DMS153 (cell line): ENCODE measurements around the gene ILDR2.

ENCODE experiments used
- DNase-seq: peaks from one replicate; lab custom pipeline; 2025; lab: John Stamatoyannopoulos, UW

ILDR2 gene

DNA sequence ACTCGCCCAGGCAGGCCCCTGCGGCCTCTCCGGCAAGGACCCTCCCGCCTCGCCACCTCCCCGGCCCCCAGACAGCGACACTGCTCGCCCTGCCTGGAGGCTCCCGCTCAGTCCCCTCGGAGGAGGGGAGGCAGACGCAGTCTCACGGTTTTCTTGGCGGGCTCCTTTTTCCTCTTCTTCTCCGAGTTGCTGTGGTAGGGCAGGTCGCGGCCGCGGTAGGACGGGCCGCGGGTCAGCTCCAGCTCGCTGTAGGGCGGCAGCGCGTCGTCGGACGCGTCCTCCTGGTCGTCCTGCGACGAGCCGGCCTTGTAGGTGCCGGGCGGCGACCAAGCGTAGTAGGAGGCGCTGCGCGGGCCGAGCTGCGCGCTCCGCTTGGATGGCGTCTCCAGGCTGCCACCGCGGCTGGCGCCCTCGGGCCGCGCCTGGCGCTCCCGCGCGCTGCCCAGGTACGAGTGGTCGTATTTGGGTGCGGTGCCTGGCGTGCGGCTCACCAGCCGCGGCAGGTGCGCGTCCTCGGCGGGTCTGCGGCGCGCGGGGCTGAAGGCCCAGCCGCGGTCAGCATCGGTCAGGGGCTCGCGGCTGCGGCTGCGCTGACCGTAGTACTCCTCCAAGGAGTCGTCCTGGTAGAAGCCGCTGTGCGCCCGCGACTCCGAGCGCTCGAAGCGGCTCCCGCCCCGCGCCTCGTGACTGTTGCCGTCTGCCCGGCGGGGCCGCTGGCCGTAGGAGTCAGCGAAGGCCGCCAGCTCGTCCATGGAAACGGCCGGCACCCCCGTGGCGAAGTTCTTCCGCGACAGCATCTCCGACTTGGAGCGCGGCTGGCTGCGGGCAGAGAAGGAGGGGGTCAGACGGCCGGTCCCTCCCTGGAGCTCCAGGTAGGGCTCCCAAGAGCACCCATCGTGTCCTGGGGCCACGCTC lies 54.5 kb downstream of the ILDR2 start:
- no peak for DNase-seq

- DNase-seq: no peak
Observed at GRCh38 chr1:166918956-166919316, 56.4 kb downstream of the ILDR2 start.

- DNase-seq: no peak
Observed at GRCh38 chr1:166918088-166918955, 57.0 kb downstream of the ILDR2 start.

- no peak for DNase-seq
Observed at GRCh38 chr1:166915941-166916340, 59.4 kb downstream of the ILDR2 start.

- no peak for DNase-seq
Observed at GRCh38 chr1:166915042-166915441, 60.3 kb downstream of the ILDR2 start.

- DNase-seq: no peak
Observed at GRCh38 chr1:166914111-166914510, 61.2 kb downstream of the ILDR2 start.

DNA sequence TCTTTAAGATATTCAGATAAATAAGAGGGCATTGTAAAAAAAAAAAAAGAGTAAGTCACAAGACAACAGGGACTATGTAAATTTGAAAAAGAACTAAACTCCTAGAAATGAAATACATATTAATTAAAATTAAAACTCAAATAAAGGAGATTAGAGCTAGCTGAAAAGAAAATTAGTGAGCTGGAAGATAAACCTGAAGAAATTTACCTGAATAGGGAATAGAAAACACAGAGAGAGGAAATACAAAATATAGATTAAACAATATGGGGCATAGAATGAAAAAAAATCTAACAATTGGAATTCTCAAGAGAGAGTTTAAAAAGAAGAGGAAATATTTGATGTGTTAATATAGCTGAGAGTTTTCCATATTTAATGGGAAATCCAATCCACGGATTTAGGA lies 63.7 kb downstream of the ILDR2 start:
- no peak for DNase-seq

- DNase-seq: peak; percentile 95
Observed at GRCh38 chr1:166910396-166910994, 64.8 kb downstream of the ILDR2 start.

DNA sequence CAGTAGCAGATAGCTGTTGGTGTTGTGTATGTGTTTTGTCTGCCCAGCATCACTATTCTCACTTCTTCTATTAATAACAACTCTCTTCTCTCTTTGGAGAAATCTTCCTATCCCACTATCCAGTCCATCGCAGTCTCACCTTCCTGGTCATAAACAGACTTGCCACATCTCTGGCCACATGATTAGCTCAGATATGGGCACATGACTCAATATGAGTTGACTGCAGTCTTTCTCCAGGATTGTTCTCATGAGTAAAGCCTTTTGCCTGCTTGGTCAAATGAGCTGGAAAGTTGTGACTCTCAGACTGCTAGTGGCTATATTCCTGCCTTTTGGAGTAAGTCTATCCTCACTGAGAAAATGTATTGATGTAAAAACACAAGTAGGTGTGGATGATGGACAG lies 66.4 kb downstream of the ILDR2 start:
- DNase-seq: no peak

- no peak for DNase-seq
Observed at GRCh38 chr1:166907763-166908162, 67.6 kb downstream of the ILDR2 start.

DNA sequence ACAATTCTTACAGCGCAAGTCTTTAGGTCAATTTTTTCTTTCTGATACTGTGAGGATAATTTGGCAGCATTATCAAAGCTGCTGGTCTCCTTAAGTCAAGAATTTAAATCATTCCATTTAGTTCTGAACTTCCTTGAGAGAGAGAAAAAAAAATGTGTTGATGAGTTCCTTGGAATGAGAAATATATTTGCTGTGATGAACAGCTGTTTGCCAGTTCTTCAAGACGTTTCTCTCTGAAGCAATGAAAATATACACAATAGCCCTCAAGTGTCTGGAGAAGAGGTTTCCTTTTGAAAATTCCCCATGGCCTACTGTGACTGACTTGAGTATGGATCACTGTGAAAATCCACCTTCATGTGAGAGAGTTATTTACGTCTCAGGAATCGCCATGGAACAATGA lies 68.3 kb downstream of the ILDR2 start:
- no peak for DNase-seq

DNA sequence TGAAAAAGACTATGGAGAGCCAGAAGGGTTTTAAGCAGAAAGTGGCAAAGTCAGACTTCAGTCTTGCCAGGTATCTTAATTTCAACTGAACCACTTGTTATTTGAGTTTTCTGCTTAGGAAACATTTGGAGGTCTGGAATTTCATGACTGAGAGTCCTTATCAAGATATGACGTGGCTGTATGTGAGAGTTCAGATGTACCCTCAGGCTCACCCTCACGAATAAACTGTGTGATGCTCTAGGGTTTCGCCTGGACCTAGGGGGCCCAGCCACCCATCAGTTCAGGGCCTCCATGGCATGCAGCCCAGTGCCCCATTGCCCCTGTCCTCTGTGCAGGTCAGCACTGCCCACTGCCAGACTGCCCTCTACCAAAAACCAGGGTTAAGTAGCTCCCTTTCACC lies 68.7 kb downstream of the ILDR2 start:
- DNase-seq: no peak

- DNase-seq: no peak
Observed at GRCh38 chr1:166905900-166906299, 69.4 kb downstream of the ILDR2 start.

GRCh38 chr1:166905136-166905535 lies 70.2 kb downstream of the ILDR2 start:
- DNase-seq: no peak

- DNase-seq: no peak
Observed at GRCh38 chr1:166903232-166903631, 72.1 kb downstream of the ILDR2 start.

DNA sequence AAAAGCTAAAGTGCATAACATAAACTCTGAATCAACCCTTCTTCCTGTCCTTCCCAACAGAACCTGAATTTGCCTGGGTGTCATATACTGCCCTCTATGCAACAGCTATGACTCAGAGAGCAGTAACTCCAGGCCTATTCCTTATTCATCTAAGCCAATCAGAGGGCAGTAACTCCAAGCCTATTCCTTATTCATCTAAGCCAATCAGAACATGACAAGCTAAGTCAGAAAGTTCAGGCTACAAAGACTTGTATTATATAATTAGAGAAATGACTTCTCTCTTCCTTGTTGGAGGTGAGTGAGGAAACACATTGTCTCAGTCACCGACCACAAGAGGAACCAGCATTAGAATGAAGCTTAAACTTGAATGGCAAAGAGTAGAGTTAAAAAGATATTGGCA lies 73.1 kb downstream of the ILDR2 start:
- no peak for DNase-seq

GRCh38 chr1:166900987-166901386 lies 74.4 kb downstream of the ILDR2 start:
- DNase-seq: no peak

- no peak for DNase-seq
Observed at GRCh38 chr1:166899769-166900168, 75.6 kb downstream of the ILDR2 start.

GRCh38 chr1:166895766-166896165 lies 79.6 kb downstream of the ILDR2 start:
- no peak for DNase-seq

- DNase-seq: no peak
Observed at GRCh38 chr1:166889776-166890175, 85.6 kb downstream of the ILDR2 start.

- no peak for DNase-seq
Observed at GRCh38 chr1:166888373-166889111, 86.8 kb downstream of the ILDR2 start.

- no peak for DNase-seq
Observed at GRCh38 chr1:166884971-166885370, 90.4 kb downstream of the ILDR2 start.
